Fibroblast of lung (primary cell): ENCODE data around the gene DCLRE1C. TPM values are rescaled to one million over a fixed set of nuclear protein-coding genes. Genes with fewer than 3 reads are reported as not detected.

ENCODE experiments used
- DNase-seq, 2 donors: peaks; one replicate each; pipeline versions ENCODE4 v3.0.0 to v3.0.0-alpha.2; 2010; ENCODE audit warnings: low read depth in 2 of 2
- H2AFZ ChIP-seq: 2 replicates; pipeline ENCODE4 v1.5.1; 2012; ENCODE audit warnings: low read length, control low read depth, inconsistent platforms
- H3K27ac ChIP-seq: 2 replicates; pipeline ENCODE4 v1.5.1; 2011; ENCODE audit warnings: low read length, control low read depth; ENCODE audit not compliant: insufficient read depth
- H3K27me3 ChIP-seq: 2 replicates; pipeline ENCODE4 v1.5.1; 2011; ENCODE audit warnings: mild to moderate bottlenecking, low read length; ENCODE audit not compliant: control insufficient read depth, insufficient read depth
- H3K36me3 ChIP-seq: 2 replicates; pipeline ENCODE4 v1.5.1; 2011; ENCODE audit warnings: low read length; ENCODE audit not compliant: control insufficient read depth, insufficient read depth
- H3K4me1 ChIP-seq: 2 replicates; pipeline ENCODE4 v1.5.1; 2011; ENCODE audit warnings: low read length; ENCODE audit not compliant: control insufficient read depth, insufficient read depth; ENCODE audit errors: extremely low read depth
- H3K4me2 ChIP-seq: 2 replicates; pipeline ENCODE4 v1.5.1; 2011; ENCODE audit warnings: low read length, control low read depth; ENCODE audit not compliant: insufficient read depth; ENCODE audit errors: extremely low read depth
- H3K4me3 ChIP-seq, 4 experiments: fragments of 200-600 bp in 1 of 4; sonication (generic) in 1 of 4; replicated peaks in 1 of 4; 2 replicates each; pipeline ENCODE4 v1.5.1; 2011 to 2016; ENCODE audit warnings: low read length in 4 of 4, low read depth in 3 of 4, mild to moderate bottlenecking in 3 of 4, control low read depth in 2 of 4, inconsistent platforms in 1 of 4, mixed read lengths in 1 of 4; ENCODE audit not compliant: insufficient read depth in 1 of 4; ENCODE audit errors: control extremely low read depth in 1 of 4
- H3K79me2 ChIP-seq: 2 replicates; pipeline ENCODE4 v1.5.1; 2012; ENCODE audit warnings: mild to moderate bottlenecking, low read length, inconsistent platforms; ENCODE audit not compliant: control insufficient read depth, insufficient read depth
- H3K9ac ChIP-seq: 2 replicates; pipeline ENCODE4 v1.5.1; 2011; ENCODE audit warnings: mild to moderate bottlenecking, low read length, control low read depth; ENCODE audit not compliant: insufficient read depth
- H3K9me3 ChIP-seq: 2 replicates; pipeline ENCODE4 v1.5.1; 2012; ENCODE audit warnings: low read depth, low read length; ENCODE audit not compliant: control insufficient read depth, insufficient read depth
- H4K20me1 ChIP-seq: 2 replicates; pipeline ENCODE4 v1.5.1; 2011; ENCODE audit warnings: low read length; ENCODE audit not compliant: control insufficient read depth, insufficient read depth; ENCODE audit errors: extremely low read depth
- CTCF ChIP-seq, 2 donors: IDR thresholded peaks in 1 of 2; conservative IDR thresholded peaks in 1 of 2; 1 replicate in 1 of 2; 2 replicates in 1 of 2; pipeline ENCODE4 v1.5.1; 2011 to 2012; ENCODE audit warnings: low read length in 2 of 2, control low read depth in 1 of 2, inconsistent platforms in 1 of 2, low read depth in 1 of 2, mild to moderate bottlenecking in 1 of 2
- EZH2 ChIP-seq: IDR thresholded peaks from 2 replicates; pipeline ENCODE4 v1.5.1; 2012; ENCODE audit warnings: low read length, control low read depth, mild to moderate bottlenecking; ENCODE audit errors: missing control alignments
- polyA plus RNA-seq, 2 donors: library from polyadenylated mRNA; depleted of rRNA in 1 of 2; stranded (reverse) in 1 of 2; unstranded in 1 of 2; fragments of >200 nt; gene quantifications; 2 replicates each; pipeline ENCODE4 v1.2.1, GENCODE V29; 2011 to 2012; ENCODE audit warnings: missing spikeins in 1 of 2
- total RNA-seq: library from RNA; depleted of rRNA; stranded (reverse); fragments of >200 nt; gene quantifications from 2 replicates; pipeline ENCODE4 v1.2.1, GENCODE V29; 2014

The DCLRE1C gene
- total and polyA plus RNA-seq, 2 donors (not counting 1 experiment from before 2014, with no cell fraction given): 8.9 to 13.4 TPM

- Histone ChIP-seq H3K79me2 (no peaks in the 10 kb centered on the region), H2AFZ (peak overlapping the region; percentile 99), H3K27ac (peak overlapping the region; percentile 93), H3K9me3 (no peaks in the 10 kb centered on the region), H3K27me3 (no peaks in the 10 kb centered on the region), H3K4me1 (peaks cover 2% of the 10 kb centered on the region), H3K4me3 (peak overlapping the region; percentile 55 to 96 (median 72)), H3K9ac (peak overlapping the region; percentile 75), H3K4me2 (peak overlapping the region; percentile 92), H3K36me3 (no peaks in the 10 kb centered on the region), H4K20me1 (no peaks in the 10 kb centered on the region)
- TF ChIP-seq EZH2 (no peak), CTCF (conservative IDR thresholded peaks at IDR 0.05 in 1 of 2, IDR thresholded peaks at IDR 0.05 in 1 of 2; ENCODE audit: low read depth in 1 of 2, low read length in 2 of 2) (no peak)
- no peak for DNase-seq
These were observed 5.0 kb upstream of the DCLRE1C start for GRCh38 chr10:14958872-14959220.

GRCh38 chr10:14954934-14955333, 1.0 kb upstream of the DCLRE1C start:
- no peaks in the 10 kb centered on the region for H3K36me3 ChIP-seq
- no peaks in the 10 kb centered on the region for H3K9me3 ChIP-seq
- H4K20me1 ChIP-seq: no peaks in the 10 kb centered on the region
- peak overlapping the region; percentile 95 for H3K4me2 ChIP-seq
- H3K27ac ChIP-seq: peak overlapping the region; percentile 82
- no peak for TF ChIP-seq EZH2
- TF ChIP-seq CTCF (conservative IDR thresholded peaks at IDR 0.05 in 1 of 2, IDR thresholded peaks at IDR 0.05 in 1 of 2; ENCODE audit: low read depth in 1 of 2, low read length in 2 of 2): no peak
- H2AFZ ChIP-seq: no peak overlapping the region
- peak overlapping the region in 2 of 4 experiments; percentile 70 to 82 for H3K4me3 ChIP-seq
- peaks cover 30% of the 10 kb centered on the region for H3K79me2 ChIP-seq
- H3K9ac ChIP-seq: no peak overlapping the region
- no peak for DNase-seq
- peaks cover 2% of the 10 kb centered on the region for H3K4me1 ChIP-seq
- H3K27me3 ChIP-seq: no peaks in the 10 kb centered on the region

- TF ChIP-seq EZH2 (no peak), CTCF (conservative IDR thresholded peaks at IDR 0.05 in 1 of 2, IDR thresholded peaks at IDR 0.05 in 1 of 2; ENCODE audit: low read depth in 1 of 2, low read length in 2 of 2) (peak; percentile 9 to 23)
- no peaks in the 10 kb centered on the region for H3K27me3 ChIP-seq
- H3K4me3 ChIP-seq: peak overlapping the region; percentile 54 to 82 (median 76)
- DNase-seq: peak; percentile 71 to 73
- H3K4me1 ChIP-seq: peaks cover 2% of the 10 kb centered on the region
- peak overlapping the region; percentile 95 for H3K4me2 ChIP-seq
- H3K79me2 ChIP-seq: peaks cover 34% of the 10 kb centered on the region
- no peaks in the 10 kb centered on the region for H3K9me3 ChIP-seq
- no peaks in the 10 kb centered on the region for H3K36me3 ChIP-seq
- peak overlapping the region; percentile 82 for H3K27ac ChIP-seq
- peak overlapping the region; percentile 78 for H2AFZ ChIP-seq
- peak overlapping the region; percentile 80 for H3K9ac ChIP-seq
- H4K20me1 ChIP-seq: no peaks in the 10 kb centered on the region
These were observed 384 bp downstream of the DCLRE1C start for GRCh38 chr10:14953424-14954000.
